Left renal cortex interstitium (tissue), 4 donors: Measurements from ENCODE around the gene SPATS2. TPM values are rescaled to one million over a fixed set of nuclear protein-coding genes. Genes with fewer than 3 reads are reported as not detected.
"Not testable (repeated sequence)": the region's sequence is repeated elsewhere in the genome, so short reads cannot be mapped to it uniquely, and the experiment has no call there.

Experiments
- DNase-seq, 4 donors: peaks; one replicate each; pipeline ENCODE4 v3.0.0-alpha.2; 2013; ENCODE audit warnings: low read depth in 4 of 4, low spot score in 2 of 4, missing footprints in 1 of 4
- polyA plus RNA-seq, 4 donors: library from polyadenylated mRNA; unstranded; fragments of 120-200 nt; gene quantifications; one replicate each; pipeline ENCODE4 v1.2.1, GENCODE V29; 2013; ENCODE audit not compliant: insufficient read length in 4 of 4

SPATS2 gene
- polyA plus RNA-seq, 4 donors = 41.3 to 55.7 (median 48.3) TPM

DNA sequence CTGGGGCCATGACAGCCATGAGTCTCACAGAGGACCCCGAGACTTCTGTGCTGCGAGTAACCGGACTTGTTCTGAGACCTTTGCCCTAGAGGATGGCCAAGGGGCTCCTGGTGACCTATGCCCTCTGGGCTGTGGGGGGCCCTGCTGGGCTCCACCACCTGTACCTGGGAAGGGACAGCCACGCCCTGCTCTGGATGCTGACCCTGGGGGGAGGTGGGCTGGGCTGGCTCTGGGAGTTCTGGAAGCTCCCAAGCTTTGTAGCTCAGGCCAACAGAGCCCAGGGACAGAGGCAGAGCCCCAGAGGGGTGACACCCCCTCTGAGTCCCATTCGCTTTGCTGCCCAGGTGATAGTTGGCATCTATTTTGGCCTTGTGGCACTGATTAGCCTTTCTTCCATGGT is 18.5 kb upstream of the SPATS2 start:
- DNase-seq = no peak

- no peak for DNase-seq
Measured at GRCh38 chr12:49349266-49349665, 18.0 kb upstream of the SPATS2 start.

GRCh38 chr12:49352351-49352750 is 14.9 kb upstream of the SPATS2 start:
- no peak for DNase-seq

DNA sequence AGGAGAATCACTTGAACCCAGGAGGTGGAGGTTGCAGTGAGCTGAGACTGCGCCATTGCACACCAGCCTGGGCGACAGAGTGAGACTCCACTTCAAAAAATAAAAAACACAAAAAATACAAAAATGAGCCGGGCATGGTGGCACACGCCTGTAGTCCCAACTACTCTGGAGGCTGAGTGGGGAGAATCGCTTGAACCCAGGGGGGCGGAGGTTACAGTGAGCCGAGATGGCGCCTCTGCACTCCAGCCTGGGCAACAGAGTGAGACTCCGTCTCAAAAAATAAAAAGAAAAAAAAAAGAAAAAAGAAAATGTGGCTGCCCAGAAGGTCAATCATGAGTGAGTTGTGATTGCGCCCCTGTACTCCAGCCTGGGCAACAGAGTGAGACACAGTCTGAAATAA is 11.3 kb upstream of the SPATS2 start:
- DNase-seq = no peak

DNA sequence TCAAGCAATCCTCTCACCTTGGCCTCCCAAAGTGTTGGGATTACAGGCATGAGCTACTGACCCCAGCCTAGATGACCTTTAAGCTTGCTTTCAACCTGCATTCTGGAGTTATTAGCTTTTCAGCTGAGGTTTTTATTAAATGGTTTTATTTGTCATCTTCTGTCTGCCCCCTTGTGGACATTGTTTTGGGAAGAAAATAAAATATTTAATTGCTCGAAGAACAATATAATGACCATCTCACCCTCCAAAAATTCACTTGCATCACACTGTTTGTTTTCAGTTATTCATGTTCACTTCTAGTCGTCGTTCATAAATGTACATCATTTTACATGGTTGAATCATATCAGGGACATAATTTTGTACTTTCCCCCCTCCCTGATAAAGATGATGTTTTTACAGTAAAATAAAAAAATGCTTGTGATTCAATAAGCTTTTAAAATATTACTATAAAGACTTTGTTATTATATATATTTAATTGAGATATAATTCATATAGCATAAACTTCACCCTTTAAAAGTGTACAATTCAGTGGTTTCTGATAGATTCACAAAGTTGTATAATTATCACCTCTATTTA is 10.1 kb upstream of the SPATS2 start:
- no peak for DNase-seq

GRCh38 chr12:49358483-49359141 is 8.7 kb upstream of the SPATS2 start:
- peak in 1 of 4 donors; percentile 78 for DNase-seq

- DNase-seq = no peak
Measured at GRCh38 chr12:49359671-49360070, 7.6 kb upstream of the SPATS2 start.

GRCh38 chr12:49362077-49362476 is 5.2 kb upstream of the SPATS2 start:
- no peak for DNase-seq

DNA sequence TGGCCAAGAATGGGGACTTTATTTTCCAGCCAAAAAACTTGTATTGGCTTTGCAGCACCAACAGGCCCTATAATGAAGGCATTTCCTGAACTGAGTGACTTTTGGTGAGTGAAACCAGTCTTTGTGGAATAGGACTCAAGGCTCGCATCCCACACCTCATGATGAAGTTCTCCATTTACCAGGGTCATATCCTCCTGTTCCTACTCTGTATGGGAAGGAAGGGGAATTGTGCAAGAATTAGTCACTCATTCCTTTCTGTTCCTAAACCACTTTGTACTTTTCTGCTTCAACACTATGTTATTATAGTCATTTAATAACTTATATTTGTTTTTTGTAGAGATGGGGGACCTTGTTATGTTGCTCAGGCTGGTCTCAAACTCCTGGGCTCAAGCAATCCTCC is 2.3 kb upstream of the SPATS2 start:
- no peak for DNase-seq

GRCh38 chr12:49365542-49365941 is 1.7 kb upstream of the SPATS2 start:
- no peak for DNase-seq

DNA sequence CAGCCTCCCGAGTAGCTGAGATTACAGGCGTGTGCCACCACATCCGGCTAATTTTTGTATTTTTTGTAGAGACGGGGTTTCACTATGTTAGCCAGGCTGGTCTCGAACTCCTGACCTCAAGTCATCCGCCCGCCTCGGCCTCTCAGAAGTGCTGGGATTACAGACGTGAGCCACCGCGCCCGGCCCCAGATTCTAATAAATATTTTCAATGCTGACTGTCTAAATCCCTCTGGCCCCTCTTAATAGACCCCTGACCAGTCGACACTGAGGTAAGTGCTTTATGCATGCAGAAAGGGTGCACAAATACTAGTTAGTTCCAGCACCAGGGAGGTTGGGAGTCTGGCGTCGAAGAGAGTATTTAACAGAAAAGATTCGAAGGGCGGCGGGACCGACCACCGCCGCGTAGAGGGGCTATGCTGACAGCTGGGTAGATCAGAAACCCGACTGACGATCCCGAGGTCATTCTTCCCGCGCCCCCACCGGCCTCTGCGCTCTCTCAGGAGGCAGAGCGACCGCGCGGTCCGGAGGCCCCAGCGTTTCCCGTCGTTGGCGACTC is 1.1 kb upstream of the SPATS2 start:
- no peak for DNase-seq

DNA sequence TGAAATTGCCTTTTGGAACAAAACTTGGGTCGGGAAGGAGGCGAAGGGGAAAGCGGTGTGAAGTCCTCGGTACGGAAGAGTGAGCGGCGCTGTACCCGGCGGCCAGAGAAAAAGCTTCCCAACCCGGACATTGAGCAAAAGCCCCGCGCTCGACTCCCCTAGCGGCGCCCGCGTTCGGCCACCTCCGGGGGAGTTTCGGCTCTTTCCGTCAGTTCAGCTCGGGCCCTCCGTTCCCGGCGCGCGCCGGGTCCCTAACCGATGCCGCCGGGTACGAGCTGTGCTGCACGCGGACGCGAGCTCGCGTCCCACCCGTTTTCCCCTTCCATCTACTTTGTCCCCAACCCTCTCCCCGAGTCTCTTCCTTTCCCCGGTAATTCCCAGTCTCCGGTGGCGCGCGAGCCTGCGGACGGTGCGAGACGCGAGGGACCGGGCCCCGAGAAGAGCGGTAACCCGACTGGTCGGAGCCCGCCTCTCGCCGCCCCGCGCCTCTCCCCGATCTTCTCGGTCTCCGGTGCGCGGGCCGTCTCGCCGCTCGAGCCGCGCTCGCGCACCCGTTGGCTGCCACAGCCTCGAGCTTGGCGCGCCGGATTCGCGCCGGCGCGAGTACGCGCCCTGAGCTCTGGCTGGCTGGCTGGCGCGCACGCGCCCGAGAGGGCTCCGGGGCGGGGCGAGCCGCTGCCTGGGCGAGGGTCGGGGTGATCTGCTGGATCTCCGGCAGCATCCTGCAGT is 446 bp upstream of the SPATS2 start:
- DNase-seq = peak in 3 of 4 donors; percentile 85 to 91 (median 91)

GRCh38 chr12:49368240-49368600 is 958 bp downstream of the SPATS2 start:
- no peak for DNase-seq

DNA sequence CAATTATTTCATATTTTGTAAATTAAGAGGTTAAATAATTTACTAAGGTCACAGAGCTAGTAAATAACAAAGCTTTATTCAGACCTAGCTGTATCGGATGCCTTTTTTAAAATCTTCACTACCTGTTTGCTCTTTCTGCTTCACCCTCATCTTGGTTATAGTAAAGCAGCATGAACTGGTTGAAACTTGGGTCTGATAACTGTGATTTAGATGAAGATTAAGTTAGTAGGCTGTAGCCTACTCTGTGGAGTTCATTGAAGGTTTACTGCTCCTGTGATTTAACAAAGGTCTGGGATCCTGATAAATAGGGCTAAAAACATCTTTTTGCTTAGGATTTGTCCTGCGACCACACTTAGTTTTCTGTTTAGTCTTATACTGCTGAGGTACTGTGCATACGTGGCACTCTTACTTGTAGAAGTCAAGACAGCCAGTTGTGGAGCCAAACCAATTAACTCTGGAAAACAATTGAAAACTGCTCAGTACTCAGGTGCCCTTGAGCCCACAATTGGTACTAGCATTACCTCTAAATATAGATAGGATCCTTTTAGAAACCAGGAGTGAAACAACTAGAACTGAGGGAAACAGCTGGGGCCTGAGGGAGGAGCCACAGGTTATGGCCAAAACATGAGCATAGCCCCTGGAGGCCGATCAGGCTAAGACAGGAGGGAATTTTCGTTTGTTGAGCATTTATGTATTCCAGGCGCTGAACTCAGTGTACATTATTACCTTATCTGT is 2.3 kb downstream of the SPATS2 start:
- DNase-seq = peak in 1 of 4 donors; percentile 19

DNA sequence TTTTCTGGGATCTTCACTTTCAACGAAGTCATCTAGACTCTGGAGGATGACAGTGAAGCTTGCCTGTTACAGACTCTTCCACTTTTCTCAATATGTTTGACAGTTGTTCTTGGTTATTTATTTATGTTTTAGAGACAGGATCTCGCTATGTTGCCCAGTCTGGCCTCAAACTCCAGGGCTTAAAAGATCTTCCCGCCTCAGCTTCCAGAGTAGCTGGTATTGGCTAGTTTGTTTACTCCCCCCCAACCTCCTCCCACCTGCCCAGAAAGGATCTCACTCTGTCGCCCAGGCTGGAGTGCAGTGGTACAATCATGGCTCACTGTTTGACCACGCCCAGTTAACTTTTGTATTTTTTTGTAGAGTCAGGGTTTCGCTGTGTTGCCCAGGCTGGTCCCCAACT is 3.3 kb downstream of the SPATS2 start:
- DNase-seq = no peak

GRCh38 chr12:49375406-49375805 is 8.1 kb downstream of the SPATS2 start:
- no peak for DNase-seq

DNA sequence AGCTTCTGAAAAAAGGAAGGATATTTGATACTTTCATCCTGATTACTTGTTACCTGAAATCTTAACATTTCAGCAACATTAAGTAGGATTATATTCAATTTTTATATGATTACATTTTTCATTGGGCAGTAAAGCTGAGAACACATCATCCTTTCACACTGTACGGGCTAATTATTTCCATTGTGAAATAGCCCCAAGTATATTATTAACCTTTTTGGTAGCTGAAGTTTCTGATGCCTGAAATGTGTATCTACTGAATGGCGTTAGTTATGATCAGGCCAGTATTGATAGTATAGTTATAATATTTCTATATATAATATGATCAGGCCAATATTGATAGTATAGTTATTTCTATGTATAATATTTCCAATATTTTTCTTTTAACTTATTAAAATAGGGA is 10.1 kb downstream of the SPATS2 start:
- DNase-seq = no peak

GRCh38 chr12:49380184-49380583 is 12.9 kb downstream of the SPATS2 start:
- DNase-seq = not testable (repeated sequence)

GRCh38 chr12:49388682-49389386 is 21.6 kb downstream of the SPATS2 start:
- no peak for DNase-seq

DNA sequence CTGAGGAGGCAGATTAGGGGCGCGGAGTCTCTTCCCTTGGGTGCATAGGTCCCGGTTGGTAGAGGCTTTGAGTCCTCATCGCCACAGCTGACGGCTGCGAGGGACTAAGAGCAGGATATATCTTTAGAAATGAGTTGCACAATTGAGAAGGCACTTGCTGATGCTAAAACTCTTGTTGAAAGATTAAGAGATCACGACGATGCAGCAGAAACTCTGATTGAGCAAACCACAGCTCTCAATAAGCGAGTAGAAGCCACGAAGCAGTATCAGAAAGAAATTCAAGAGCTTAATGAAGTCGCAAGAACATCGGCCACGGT is 22.1 kb downstream of the SPATS2 start:
- no peak for DNase-seq

DNA sequence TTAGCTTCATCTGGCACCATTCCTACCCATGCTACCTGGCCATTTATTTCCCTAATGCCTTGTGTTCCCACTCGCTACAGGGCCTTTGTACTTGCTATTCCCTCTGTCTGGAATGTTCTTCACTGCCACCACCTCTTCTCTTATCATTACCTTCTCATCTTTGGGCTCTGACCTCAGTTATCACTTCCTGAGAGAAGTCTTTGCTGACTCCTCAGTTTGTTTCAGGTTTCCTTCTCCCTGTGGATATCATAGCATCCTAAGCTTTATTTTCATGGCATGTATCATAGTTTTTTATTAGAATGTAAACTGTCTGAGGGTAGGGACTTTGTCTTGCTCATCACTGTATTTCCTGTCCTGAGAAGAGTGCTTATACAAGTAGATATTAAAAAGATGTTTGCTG is 29.7 kb downstream of the SPATS2 start:
- DNase-seq = no peak
